Nephron (organoid): ENCODE data around the gene SLBP.

Experiments used
- H3K27ac Mint-ChIP-seq, 3 experiments: 2 replicates each; pipeline ENCODE4 v1.8.0; 2020; ENCODE audit warnings: mixed read lengths in 3 of 3, mild to moderate bottlenecking in 2 of 3, moderate library complexity in 1 of 3
- H3K27me3 Mint-ChIP-seq: 2 replicates; pipeline ENCODE4 v1.8.0; 2021; ENCODE audit warnings: low read depth, mild to moderate bottlenecking, moderate library complexity, mixed read lengths
- H3K36me3 Mint-ChIP-seq: 2 replicates; pipeline ENCODE4 v1.8.0; 2020; ENCODE audit warnings: low read depth, mixed read lengths
- H3K4me1 Mint-ChIP-seq: 2 replicates; pipeline ENCODE4 v1.8.0; 2020; ENCODE audit warnings: mixed read lengths
- H3K4me3 Mint-ChIP-seq, 3 experiments: 2 replicates each; pipeline ENCODE4 v1.8.0; 2020; ENCODE audit warnings: mild to moderate bottlenecking in 3 of 3, mixed read lengths in 3 of 3, moderate library complexity in 2 of 3
- H3K9me3 Mint-ChIP-seq: 2 replicates; pipeline ENCODE4 v1.8.0; 2020; ENCODE audit warnings: mixed read lengths
- CTCF ChIP-seq, 3 experiments: fragments of 200-600 bp; sonication (generic); IDR thresholded peaks; one replicate each; pipeline ENCODE4 v1.5.0; 2021; ENCODE audit warnings: antibody characterized with exemption in 3 of 3; ENCODE audit not compliant: unreplicated experiment in 3 of 3

Gene SLBP

GRCh38 chr4:1737666-1738065 lies 25.5 kb upstream of the SLBP start:
- H3K4me1 Mint-ChIP-seq, result peaks cover 5% of the 10 kb centered on the region
- H3K4me3 Mint-ChIP-seq, result no peak overlapping the region
- peaks cover 4% of the 10 kb centered on the region for H3K9me3 Mint-ChIP-seq
- no peak for TF ChIP-seq CTCF (IDR thresholded peaks at IDR 0.05; ENCODE audit: unreplicated experiment in 3 of 3)
- H3K27ac Mint-ChIP-seq, result no peak overlapping the region
- H3K27me3 Mint-ChIP-seq, result no peaks in the 10 kb centered on the region
- peaks cover 60% of the 10 kb centered on the region for H3K36me3 Mint-ChIP-seq

GRCh38 chr4:1736812-1737211 lies 24.7 kb upstream of the SLBP start:
- Mint-ChIP-seq H3K27me3 (no peaks in the 10 kb centered on the region), H3K36me3 (peaks cover 67% of the 10 kb centered on the region), H3K9me3 (peaks cover 4% of the 10 kb centered on the region), H3K27ac (no peak overlapping the region), H3K4me3 (no peak overlapping the region), H3K4me1 (peaks cover 5% of the 10 kb centered on the region)
- TF ChIP-seq CTCF (IDR thresholded peaks at IDR 0.05; ENCODE audit: unreplicated experiment in 3 of 3), result no peak

- Mint-ChIP-seq H3K27ac (no peak overlapping the region), H3K9me3 (peaks cover 4% of the 10 kb centered on the region), H3K4me3 (no peak overlapping the region), H3K36me3 (peaks cover 65% of the 10 kb centered on the region), H3K4me1 (peaks cover 5% of the 10 kb centered on the region), H3K27me3 (no peaks in the 10 kb centered on the region)
- no peak for TF ChIP-seq CTCF (IDR thresholded peaks at IDR 0.05; ENCODE audit: unreplicated experiment in 3 of 3)
Measured at GRCh38 chr4:1735215-1735614, 23.1 kb upstream of the SLBP start.

DNA sequence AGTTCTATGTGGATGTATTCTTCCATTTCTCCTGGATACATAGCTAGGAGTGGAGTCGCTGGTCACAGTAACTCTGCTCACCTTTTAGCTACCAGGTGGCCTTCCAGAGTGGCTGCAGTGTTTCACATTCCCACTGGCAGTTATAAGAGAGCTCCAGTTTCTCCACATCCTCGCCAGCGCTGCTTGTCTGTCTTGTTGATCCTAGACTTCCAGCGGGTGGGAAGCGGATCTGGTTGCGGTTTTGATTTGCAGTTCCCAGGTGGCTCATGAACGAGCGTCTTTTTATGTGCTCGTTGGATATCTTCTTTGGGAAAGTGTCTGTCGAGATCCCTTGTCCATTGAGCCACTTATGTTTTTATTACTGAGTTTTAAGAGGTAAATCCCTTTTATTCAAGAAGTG lies 20.8 kb upstream of the SLBP start:
- no peaks in the 10 kb centered on the region for H3K9me3 Mint-ChIP-seq
- no peak overlapping the region for H3K27ac Mint-ChIP-seq
- no peaks in the 10 kb centered on the region for H3K27me3 Mint-ChIP-seq
- no peak overlapping the region for H3K4me3 Mint-ChIP-seq
- H3K4me1 Mint-ChIP-seq, result peaks cover 11% of the 10 kb centered on the region
- TF ChIP-seq CTCF (IDR thresholded peaks at IDR 0.05; ENCODE audit: unreplicated experiment in 3 of 3), result no peak
- peaks cover 62% of the 10 kb centered on the region for H3K36me3 Mint-ChIP-seq

GRCh38 chr4:1731180-1731579 lies 19.1 kb upstream of the SLBP start:
- Mint-ChIP-seq H3K27me3 (no peaks in the 10 kb centered on the region), H3K9me3 (no peaks in the 10 kb centered on the region), H3K4me1 (peaks cover 15% of the 10 kb centered on the region), H3K27ac (no peak overlapping the region), H3K4me3 (no peak overlapping the region), H3K36me3 (peaks cover 56% of the 10 kb centered on the region)
- no peak for TF ChIP-seq CTCF (IDR thresholded peaks at IDR 0.05; ENCODE audit: unreplicated experiment in 3 of 3)

DNA sequence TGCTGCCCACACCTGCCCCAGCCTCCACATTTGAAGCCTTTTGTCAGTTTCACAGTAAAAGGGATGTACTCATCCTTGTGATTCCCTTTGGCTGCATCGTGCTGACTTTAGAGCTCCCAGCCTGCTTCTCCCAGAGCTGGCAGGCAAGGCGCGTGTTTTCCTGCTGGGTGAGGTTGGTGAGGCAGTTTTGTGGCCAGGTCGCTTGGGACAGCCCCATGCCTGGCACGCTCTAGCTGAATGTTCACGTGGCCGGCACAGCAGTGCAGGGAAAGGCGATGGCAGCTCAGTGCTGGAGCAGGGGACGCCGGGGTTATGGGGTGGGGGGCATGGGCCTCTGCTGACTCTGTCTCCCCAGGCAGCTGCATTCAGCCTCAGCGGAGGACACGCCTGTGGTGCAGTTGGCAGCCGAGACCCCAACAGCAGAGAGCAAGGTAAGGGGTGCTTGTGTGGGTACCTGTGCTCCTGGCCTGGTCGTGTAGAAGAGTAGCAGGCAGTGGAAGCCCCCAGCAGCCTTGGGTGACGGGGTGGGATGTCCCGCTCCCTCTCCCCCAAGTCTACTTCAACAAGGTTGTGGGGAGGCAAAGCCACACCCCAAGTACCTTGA lies 18.5 kb upstream of the SLBP start:
- H3K9me3 Mint-ChIP-seq, result no peaks in the 10 kb centered on the region
- peaks cover 53% of the 10 kb centered on the region for H3K36me3 Mint-ChIP-seq
- H3K4me1 Mint-ChIP-seq, result peaks cover 17% of the 10 kb centered on the region
- no peaks in the 10 kb centered on the region for H3K27me3 Mint-ChIP-seq
- H3K27ac Mint-ChIP-seq, result no peak overlapping the region
- TF ChIP-seq CTCF (IDR thresholded peaks at IDR 0.05; ENCODE audit: unreplicated experiment in 3 of 3), result no peak
- H3K4me3 Mint-ChIP-seq, result no peak overlapping the region
